RPMI8226 (cell line): ENCODE results near the gene MDM2.

Source experiments
- DNase-seq: peaks from one replicate; pipeline ENCODE4 v3.0.0-alpha.2; 2015

The MDM2 gene

GRCh38 chr12:68882251-68882964, 74.4 kb downstream of the MDM2 start:
- no peak for DNase-seq

- DNase-seq: no peak
Observed at GRCh38 chr12:68883151-68883550, 75.2 kb downstream of the MDM2 start.

GRCh38 chr12:68884251-68884650, 76.3 kb downstream of the MDM2 start:
- DNase-seq: no peak

GRCh38 chr12:68885381-68885780, 77.4 kb downstream of the MDM2 start:
- DNase-seq: no peak

GRCh38 chr12:68886636-68887572, 78.9 kb downstream of the MDM2 start:
- DNase-seq: no peak

- DNase-seq: no peak
Observed at GRCh38 chr12:68887641-68888040, 79.7 kb downstream of the MDM2 start.

GRCh38 chr12:68888243-68888642, 80.3 kb downstream of the MDM2 start:
- no peak for DNase-seq

GRCh38 chr12:68890701-68891113, 82.7 kb downstream of the MDM2 start:
- no peak for DNase-seq

GRCh38 chr12:68891141-68891540, 83.2 kb downstream of the MDM2 start:
- DNase-seq: no peak

GRCh38 chr12:68893201-68893600, 85.2 kb downstream of the MDM2 start:
- DNase-seq: no peak

- no peak for DNase-seq
Observed at GRCh38 chr12:68893741-68894140, 85.8 kb downstream of the MDM2 start.

GRCh38 chr12:68894276-68894855, 86.4 kb downstream of the MDM2 start:
- DNase-seq: no peak

- no peak for DNase-seq
Observed at GRCh38 chr12:68896881-68897540, 89.0 kb downstream of the MDM2 start.

- DNase-seq: no peak
Observed at GRCh38 chr12:68899251-68899771, 91.3 kb downstream of the MDM2 start.

GRCh38 chr12:68900241-68900640, 92.3 kb downstream of the MDM2 start:
- no peak for DNase-seq
